ENCODE results near the gene FILIP1L.

Gene FILIP1L

GRCh38 chr3:99868311-99868646, 246.0 kb downstream of the FILIP1L start:
- no peak for DNase-seq (ENCODE audit: low read depth, low spot score)

GRCh38 chr3:99867594-99868310, 246.5 kb downstream of the FILIP1L start:
- no peak for DNase-seq (ENCODE audit: low read depth, low spot score)

GRCh38 chr3:99866261-99866761, 248.0 kb downstream of the FILIP1L start:
- no peak for DNase-seq (ENCODE audit: low read depth, low spot score)

GRCh38 chr3:99865321-99865720, 249.0 kb downstream of the FILIP1L start:
- no peak for DNase-seq (ENCODE audit: low read depth, low spot score)

GRCh38 chr3:99864289-99864688, 250.0 kb downstream of the FILIP1L start:
- DNase-seq (ENCODE audit: low read depth, low spot score), result no peak

GRCh38 chr3:99863588-99863987, 250.7 kb downstream of the FILIP1L start:
- DNase-seq (ENCODE audit: low read depth, low spot score), result no peak

GRCh38 chr3:99863002-99863401, 251.3 kb downstream of the FILIP1L start:
- no peak for DNase-seq (ENCODE audit: low read depth, low spot score)

GRCh38 chr3:99862208-99862607, 252.1 kb downstream of the FILIP1L start:
- DNase-seq (ENCODE audit: low read depth, low spot score), result no peak

GRCh38 chr3:99861216-99861615, 253.1 kb downstream of the FILIP1L start:
- no peak for DNase-seq (ENCODE audit: low read depth, low spot score)

- DNase-seq (ENCODE audit: low read depth, low spot score), result no peak
Measured at GRCh38 chr3:99859825-99860224, 254.5 kb downstream of the FILIP1L start.

- no peak for DNase-seq (ENCODE audit: low read depth, low spot score)
Measured at GRCh38 chr3:99858469-99858868, 255.8 kb downstream of the FILIP1L start.

- no peak for DNase-seq (ENCODE audit: low read depth, low spot score)
Measured at GRCh38 chr3:99857278-99857677, 257.0 kb downstream of the FILIP1L start.

GRCh38 chr3:99856437-99857220, 257.7 kb downstream of the FILIP1L start:
- no peak for DNase-seq (ENCODE audit: low read depth, low spot score)

GRCh38 chr3:99855900-99856299, 258.4 kb downstream of the FILIP1L start:
- DNase-seq (ENCODE audit: low read depth, low spot score), result no peak

GRCh38 chr3:99854756-99855298, 259.5 kb downstream of the FILIP1L start:
- no peak for DNase-seq (ENCODE audit: low read depth, low spot score)

- DNase-seq (ENCODE audit: low read depth, low spot score), result no peak
Measured at GRCh38 chr3:99852851-99853250, 261.4 kb downstream of the FILIP1L start.

GRCh38 chr3:99851955-99852354, 262.3 kb downstream of the FILIP1L start:
- DNase-seq (ENCODE audit: low read depth, low spot score), result no peak

- no peak for DNase-seq (ENCODE audit: low read depth, low spot score)
Measured at GRCh38 chr3:99850608-99851007, 263.7 kb downstream of the FILIP1L start.

- no peak for DNase-seq (ENCODE audit: low read depth, low spot score)
Measured at GRCh38 chr3:99848433-99848832, 265.9 kb downstream of the FILIP1L start.

GRCh38 chr3:99846477-99847160, 267.7 kb downstream of the FILIP1L start:
- no peak for DNase-seq (ENCODE audit: low read depth, low spot score)

GRCh38 chr3:99845999-99846398, 268.3 kb downstream of the FILIP1L start:
- no peak for DNase-seq (ENCODE audit: low read depth, low spot score)

- no peak for DNase-seq (ENCODE audit: low read depth, low spot score)
Measured at GRCh38 chr3:99845331-99845730, 269.0 kb downstream of the FILIP1L start.
